Measurements from ENCODE around the gene DNM1. TPM values are rescaled to one million over a fixed set of nuclear protein-coding genes. Genes with fewer than 3 reads are reported as not detected.
"Not testable (repeated sequence)": the region's sequence is repeated elsewhere in the genome, so short reads cannot be mapped to it uniquely, and the experiment has no call there.

DNM1 gene
- total RNA-seq, 1 experiment from 2014 or later: 5.0 TPM

- Histone ChIP-seq H3K9me3 (ENCODE audit: low read length) (no peaks in the 10 kb centered on the region), H3K4me1 (ENCODE audit: low read length) (peaks cover 12% of the 10 kb centered on the region), H2AFZ (ENCODE audit: low read length) (no peak overlapping the region), H3K9me2 (replicated peaks; ENCODE audit: insufficient read depth, low read length) (no peaks in the 10 kb centered on the region), H3K27ac (ENCODE audit: low read length) (no peak overlapping the region), H3K4me3 (ENCODE audit: low read length) (no peak overlapping the region), H3K36me3 (ENCODE audit: insufficient read depth, low read length) (no peaks in the 10 kb centered on the region), H3K4me2 (ENCODE audit: low read depth, low read length, poor library complexity, severe bottlenecking) (no peak overlapping the region), H3K9ac (ENCODE audit: low read length) (no peak overlapping the region), H3K79me2 (ENCODE audit: low read length) (no peaks in the 10 kb centered on the region), H4K20me1 (ENCODE audit: insufficient read depth, low read depth, low read length) (no peaks in the 10 kb centered on the region), H3K27me3 (ENCODE audit: low read length) (no peaks in the 10 kb centered on the region)
- no peak for DNase-seq
These were observed 18.8 kb downstream of the DNM1 start for GRCh38 chr9:128222026-128222425.

GRCh38 chr9:128222880-128223670, 19.9 kb downstream of the DNM1 start:
- Histone ChIP-seq H3K9me2 (replicated peaks; ENCODE audit: insufficient read depth, low read length) (no peaks in the 10 kb centered on the region), H3K27ac (ENCODE audit: low read length) (no peak overlapping the region), H2AFZ (ENCODE audit: low read length) (no peak overlapping the region), H4K20me1 (ENCODE audit: insufficient read depth, low read depth, low read length) (no peaks in the 10 kb centered on the region), H3K4me3 (ENCODE audit: low read length) (no peak overlapping the region), H3K79me2 (ENCODE audit: low read length) (no peaks in the 10 kb centered on the region), H3K36me3 (ENCODE audit: insufficient read depth, low read length) (no peaks in the 10 kb centered on the region), H3K9ac (ENCODE audit: low read length) (no peak overlapping the region), H3K27me3 (ENCODE audit: low read length) (no peaks in the 10 kb centered on the region), H3K4me1 (ENCODE audit: low read length) (peaks cover 9% of the 10 kb centered on the region), H3K9me3 (ENCODE audit: low read length) (no peaks in the 10 kb centered on the region), H3K4me2 (ENCODE audit: low read depth, low read length, poor library complexity, severe bottlenecking) (no peak overlapping the region)
- DNase-seq: no peak

GRCh38 chr9:128224877-128225276, 21.7 kb downstream of the DNM1 start:
- Histone ChIP-seq H3K4me3 (ENCODE audit: low read length) (no peak overlapping the region), H3K4me1 (ENCODE audit: low read length) (no peaks in the 10 kb centered on the region), H3K9me2 (replicated peaks; ENCODE audit: insufficient read depth, low read length) (no peaks in the 10 kb centered on the region), H3K4me2 (ENCODE audit: low read depth, low read length, poor library complexity, severe bottlenecking) (no peak overlapping the region), H3K9ac (ENCODE audit: low read length) (no peak overlapping the region), H4K20me1 (ENCODE audit: insufficient read depth, low read depth, low read length) (no peaks in the 10 kb centered on the region), H3K9me3 (ENCODE audit: low read length) (no peaks in the 10 kb centered on the region), H3K27ac (ENCODE audit: low read length) (no peak overlapping the region), H3K36me3 (ENCODE audit: insufficient read depth, low read length) (no peaks in the 10 kb centered on the region), H2AFZ (ENCODE audit: low read length) (no peak overlapping the region), H3K27me3 (ENCODE audit: low read length) (no peaks in the 10 kb centered on the region), H3K79me2 (ENCODE audit: low read length) (no peaks in the 10 kb centered on the region)
- DNase-seq: no peak

- Histone ChIP-seq H3K9ac (ENCODE audit: low read length) (no peak overlapping the region), H3K4me1 (ENCODE audit: low read length) (no peaks in the 10 kb centered on the region), H3K9me3 (ENCODE audit: low read length) (no peaks in the 10 kb centered on the region), H3K9me2 (replicated peaks; ENCODE audit: insufficient read depth, low read length) (no peaks in the 10 kb centered on the region), H3K36me3 (ENCODE audit: insufficient read depth, low read length) (no peaks in the 10 kb centered on the region), H3K4me3 (ENCODE audit: low read length) (no peak overlapping the region), H3K27ac (ENCODE audit: low read length) (no peak overlapping the region), H2AFZ (ENCODE audit: low read length) (no peak overlapping the region), H3K79me2 (ENCODE audit: low read length) (no peaks in the 10 kb centered on the region), H3K4me2 (ENCODE audit: low read depth, low read length, poor library complexity, severe bottlenecking) (no peak overlapping the region), H4K20me1 (ENCODE audit: insufficient read depth, low read depth, low read length) (no peaks in the 10 kb centered on the region), H3K27me3 (ENCODE audit: low read length) (no peaks in the 10 kb centered on the region)
- no peak for DNase-seq
These were observed 22.7 kb downstream of the DNM1 start for GRCh38 chr9:128225770-128226411.

GRCh38 chr9:128226412-128226801, 23.2 kb downstream of the DNM1 start:
- Histone ChIP-seq H3K27me3 (ENCODE audit: low read length) (no peaks in the 10 kb centered on the region), H3K4me3 (ENCODE audit: low read length) (no peak overlapping the region), H3K79me2 (ENCODE audit: low read length) (no peaks in the 10 kb centered on the region), H3K4me2 (ENCODE audit: low read depth, low read length, poor library complexity, severe bottlenecking) (no peak overlapping the region), H3K9me3 (ENCODE audit: low read length) (no peaks in the 10 kb centered on the region), H3K36me3 (ENCODE audit: insufficient read depth, low read length) (no peaks in the 10 kb centered on the region), H2AFZ (ENCODE audit: low read length) (no peak overlapping the region), H3K27ac (ENCODE audit: low read length) (no peak overlapping the region), H3K9ac (ENCODE audit: low read length) (no peak overlapping the region), H3K4me1 (ENCODE audit: low read length) (no peaks in the 10 kb centered on the region), H3K9me2 (replicated peaks; ENCODE audit: insufficient read depth, low read length) (no peaks in the 10 kb centered on the region), H4K20me1 (ENCODE audit: insufficient read depth, low read depth, low read length) (no peaks in the 10 kb centered on the region)
- DNase-seq: no peak

GRCh38 chr9:128230897-128231296, 27.7 kb downstream of the DNM1 start:
- not testable (repeated sequence) for H3K27me3 ChIP-seq (ENCODE audit: low read length); H3K36me3 ChIP-seq (ENCODE audit: insufficient read depth, low read length); H3K27ac ChIP-seq (ENCODE audit: low read length); H3K9me3 ChIP-seq (ENCODE audit: low read length); H3K4me1 ChIP-seq (ENCODE audit: low read length); H3K9ac ChIP-seq (ENCODE audit: low read length); H3K9me2 ChIP-seq (replicated peaks; ENCODE audit: insufficient read depth, low read length); H2AFZ ChIP-seq (ENCODE audit: low read length); H3K4me3 ChIP-seq (ENCODE audit: low read length); H3K4me2 ChIP-seq (ENCODE audit: low read depth, low read length, poor library complexity, severe bottlenecking); H4K20me1 ChIP-seq (ENCODE audit: insufficient read depth, low read depth, low read length); DNase-seq; H3K79me2 ChIP-seq (ENCODE audit: low read length)

- no peak overlapping the region for H2AFZ ChIP-seq (ENCODE audit: low read length)
- no peak for DNase-seq
- no peaks in the 10 kb centered on the region for H3K9me3 ChIP-seq (ENCODE audit: low read length)
- H3K4me2 ChIP-seq (ENCODE audit: low read depth, low read length, poor library complexity, severe bottlenecking): no peak overlapping the region
- no peak overlapping the region for H3K9ac ChIP-seq (ENCODE audit: low read length)
- no peaks in the 10 kb centered on the region for H3K79me2 ChIP-seq (ENCODE audit: low read length)
- no peaks in the 10 kb centered on the region for H3K36me3 ChIP-seq (ENCODE audit: insufficient read depth, low read length)
- H3K9me2 ChIP-seq (replicated peaks; ENCODE audit: insufficient read depth, low read length): no peaks in the 10 kb centered on the region
- no peaks in the 10 kb centered on the region for H4K20me1 ChIP-seq (ENCODE audit: insufficient read depth, low read depth, low read length)
- no peaks in the 10 kb centered on the region for H3K4me1 ChIP-seq (ENCODE audit: low read length)
- no peak overlapping the region for H3K4me3 ChIP-seq (ENCODE audit: low read length)
- no peak overlapping the region for H3K27ac ChIP-seq (ENCODE audit: low read length)
- H3K27me3 ChIP-seq (ENCODE audit: low read length): no peaks in the 10 kb centered on the region
These were observed 28.7 kb downstream of the DNM1 start for GRCh38 chr9:128231638-128232527.

All from Karpas-422 (cell line).